DMS53 treated with DMSO at 0.1 percent for 48 hours (cell line): Measurements from ENCODE around the gene NUP214.
"Not testable (repeated sequence)": the region's sequence is repeated elsewhere in the genome, so short reads cannot be mapped to it uniquely, and the experiment has no call there.

Source experiments
- DNase-seq: peaks from one replicate; lab custom pipeline; 2025; ENCODE audit not compliant: unreplicated experiment; lab: John Stamatoyannopoulos, UW

NUP214 gene

DNA sequence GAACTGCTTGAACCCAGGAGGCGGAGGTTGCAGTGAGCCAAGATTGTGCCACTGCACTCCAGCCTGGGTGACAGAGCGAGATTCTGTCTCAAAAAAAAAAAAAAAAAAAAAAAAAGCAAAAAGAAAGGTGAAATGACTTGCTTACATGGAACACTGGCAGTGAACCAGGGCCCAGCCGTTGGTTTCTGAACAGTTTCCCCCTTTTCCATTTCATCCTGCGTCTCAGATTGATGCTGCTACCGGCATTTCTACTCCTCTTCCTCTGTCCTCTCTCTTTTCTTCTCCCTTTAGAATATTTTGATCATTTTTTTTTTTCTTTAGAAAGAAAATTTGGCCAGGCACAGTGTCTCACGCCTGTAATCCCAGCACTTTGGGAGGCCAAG lies 10.0 kb upstream of the NUP214 start:
- not testable (repeated sequence) for DNase-seq

DNA sequence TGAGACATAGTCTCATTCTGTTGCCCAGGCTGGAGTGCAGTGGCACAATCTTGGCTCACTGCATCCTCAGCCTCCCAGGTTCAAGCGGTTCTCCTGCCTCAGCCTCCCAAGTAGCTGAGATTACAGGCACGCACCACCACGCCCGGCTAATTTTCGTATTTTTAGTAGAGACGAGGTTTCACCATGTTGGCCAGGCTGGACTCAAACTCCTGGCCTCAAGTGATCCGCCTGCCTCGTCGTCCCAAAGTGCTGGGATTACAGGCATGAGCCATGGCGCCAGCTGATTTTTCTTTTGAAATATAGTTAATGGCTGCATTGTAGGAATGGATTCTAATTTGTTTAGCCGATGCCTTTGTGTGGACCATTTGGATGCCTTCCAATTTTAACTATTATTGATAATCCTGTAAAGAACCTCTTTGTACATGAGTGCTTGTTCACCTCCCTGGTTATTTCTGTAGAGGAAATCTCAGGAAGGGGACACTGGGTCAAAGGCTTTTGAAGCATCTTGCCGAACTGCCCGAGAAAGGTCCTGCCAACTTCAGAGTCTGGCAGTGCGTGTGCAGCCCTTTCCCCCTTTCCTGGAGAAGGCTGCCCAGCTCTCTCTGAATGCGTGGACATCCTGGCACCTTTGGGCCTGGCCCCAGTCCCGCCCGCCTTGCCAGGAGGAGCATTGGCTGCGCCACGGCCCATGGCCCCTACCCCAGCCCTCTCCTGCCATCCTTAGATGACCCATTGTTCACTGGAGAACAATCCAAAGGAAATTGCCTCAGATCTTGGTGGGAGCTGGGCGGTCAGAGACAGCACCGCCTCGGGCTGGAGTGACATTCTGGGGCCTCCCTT lies 8.9 kb upstream of the NUP214 start:
- no peak for DNase-seq

DNA sequence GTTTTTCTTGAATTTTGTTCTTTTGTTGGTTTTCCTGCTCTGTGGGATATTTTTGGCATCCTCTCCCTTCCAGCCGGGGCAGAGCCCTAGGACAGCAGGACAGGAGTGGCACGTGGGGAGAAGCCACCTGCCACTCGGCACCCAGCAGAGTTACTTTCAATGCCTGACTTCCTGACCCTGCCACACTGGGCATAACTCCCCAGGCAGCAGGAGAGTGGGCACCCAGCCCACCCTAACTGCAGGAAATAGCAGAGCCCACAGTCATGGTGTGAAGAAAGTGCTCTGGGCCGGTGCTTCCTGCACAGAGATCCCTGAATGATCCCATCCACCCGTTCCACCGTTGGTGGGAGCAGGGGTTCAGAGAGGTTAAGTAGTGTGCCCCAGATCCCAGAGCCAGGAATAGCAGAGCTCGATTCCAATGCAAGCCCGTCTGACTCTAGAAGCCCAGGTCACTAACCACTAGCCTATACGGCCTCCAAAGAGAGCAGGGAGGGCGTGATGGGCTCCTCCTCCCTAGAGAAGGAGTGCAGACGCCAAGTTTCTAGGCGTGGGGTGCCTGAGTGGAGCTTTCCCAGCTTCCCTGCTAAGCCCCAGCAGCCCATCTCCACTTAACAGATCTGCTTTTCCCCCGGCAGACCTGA lies 8.1 kb upstream of the NUP214 start:
- no peak for DNase-seq

DNA sequence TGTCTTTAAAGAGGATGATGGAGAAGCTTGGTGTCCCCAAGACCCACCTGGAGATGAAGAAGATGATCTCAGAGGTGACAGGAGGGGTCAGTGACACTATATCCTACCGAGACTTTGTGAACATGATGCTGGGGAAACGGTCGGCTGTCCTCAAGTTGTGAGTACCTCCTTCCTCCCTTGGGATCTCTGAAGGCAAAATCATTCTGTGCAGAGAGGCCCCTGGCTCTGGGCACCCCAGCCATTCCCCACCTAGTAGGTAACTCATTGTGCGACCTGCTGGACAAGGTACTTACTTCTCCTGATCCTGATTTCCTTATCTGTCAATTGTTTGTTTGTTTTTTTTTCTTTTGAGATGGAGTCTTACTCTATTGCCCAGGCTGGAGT lies 7.6 kb upstream of the NUP214 start:
- no peak for DNase-seq

DNA sequence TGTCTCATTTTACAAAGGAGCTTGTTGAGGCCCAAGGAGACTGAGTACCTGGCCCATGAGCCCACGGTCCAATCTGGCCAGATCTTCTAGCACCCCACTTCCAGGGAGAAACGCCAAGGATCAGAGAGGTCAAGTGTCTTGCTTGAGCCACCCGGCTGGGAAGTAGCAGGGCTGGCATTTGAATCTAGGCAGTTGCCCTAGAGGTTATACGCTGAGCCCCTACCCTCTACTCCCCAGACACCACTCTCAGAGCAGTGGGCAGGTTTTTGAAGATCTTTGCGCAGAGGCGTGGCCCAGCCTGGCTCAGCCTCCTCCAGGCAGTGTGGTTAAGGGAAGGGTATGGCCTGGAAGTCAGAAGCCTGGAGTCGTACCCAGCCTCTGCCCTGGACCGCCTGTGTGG lies 5.8 kb upstream of the NUP214 start:
- no peak for DNase-seq

DNA sequence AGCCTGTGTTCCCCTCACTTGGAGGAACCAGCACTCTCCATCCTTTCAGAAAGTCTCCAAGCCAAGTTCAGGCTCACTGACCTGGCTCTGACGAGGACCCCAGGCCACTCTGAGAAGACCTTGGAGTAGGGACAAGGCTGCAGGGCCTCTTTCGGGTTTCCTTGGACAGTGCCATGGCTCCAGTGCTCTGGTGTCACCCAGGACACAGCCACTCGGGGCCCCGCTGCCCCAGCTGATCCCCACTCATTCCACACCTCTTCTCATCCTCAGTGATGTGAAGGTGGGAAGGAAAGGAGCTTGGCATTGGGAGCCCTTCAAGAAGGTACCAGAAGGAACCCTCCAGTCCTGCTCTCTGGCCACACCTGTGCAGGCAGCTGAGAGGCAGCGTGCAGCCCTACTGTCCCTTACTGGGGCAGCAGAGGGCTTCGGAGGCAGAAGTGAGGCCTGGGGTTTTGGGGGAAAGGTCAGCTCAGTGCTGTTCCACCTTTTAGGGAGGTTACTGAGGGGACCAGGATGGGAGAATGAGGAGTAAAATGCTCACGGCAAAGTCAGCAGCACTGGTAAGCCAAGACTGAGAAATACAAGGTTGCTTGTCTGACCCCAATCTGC lies 4.7 kb upstream of the NUP214 start:
- DNase-seq: no peak

DNA sequence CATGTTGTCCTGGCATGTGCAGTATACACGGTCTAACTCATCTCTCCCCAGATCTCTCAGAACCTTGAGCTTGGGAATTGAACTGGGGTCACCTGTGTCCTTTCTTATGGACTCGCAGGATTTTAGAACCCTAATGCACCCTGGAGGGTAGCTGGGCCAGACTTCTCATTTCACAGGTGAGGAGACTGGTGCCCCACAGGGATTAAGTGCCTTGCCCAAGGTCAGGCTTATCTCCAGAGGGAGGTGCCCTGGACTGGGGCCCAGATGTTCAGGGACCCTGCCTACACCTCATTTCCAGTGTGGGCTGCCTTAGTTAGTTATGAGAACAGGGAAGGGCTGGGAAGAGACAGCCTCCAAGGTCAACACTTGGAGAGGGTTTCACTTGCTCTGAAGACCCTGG lies 4.0 kb upstream of the NUP214 start:
- no peak for DNase-seq

DNA sequence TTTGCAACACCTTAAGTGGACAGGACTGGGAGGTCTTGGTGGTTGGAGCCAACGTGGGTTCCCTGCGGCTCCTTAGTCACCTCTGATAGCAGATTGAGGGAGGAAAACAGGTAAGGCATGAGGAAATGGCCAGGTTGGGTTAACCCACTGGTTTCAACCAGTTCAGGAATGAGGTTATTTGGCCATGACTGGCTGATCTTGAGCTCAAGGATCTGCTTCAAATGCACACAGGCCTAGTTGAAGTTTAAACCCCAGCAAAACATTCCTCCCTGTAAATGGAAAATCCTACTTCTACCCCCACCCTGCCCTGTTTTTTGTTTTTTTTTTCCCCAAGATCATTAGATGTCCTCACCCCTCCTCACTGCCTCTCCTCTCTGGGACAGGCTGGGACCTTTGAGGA lies 3.2 kb upstream of the NUP214 start:
- DNase-seq: no peak

DNA sequence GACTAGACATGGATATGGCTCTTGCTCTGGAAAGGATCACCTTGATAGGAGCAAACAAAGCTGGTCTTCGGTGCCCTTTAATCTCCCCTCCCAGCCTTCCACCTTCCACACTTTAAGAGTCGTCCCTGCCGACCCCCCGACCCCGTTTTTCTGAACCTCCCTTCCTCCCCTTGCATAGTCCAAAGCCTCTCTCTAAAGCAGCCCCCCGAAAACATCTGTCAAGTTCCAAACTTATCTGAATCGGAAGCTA lies 423 bp upstream of the NUP214 start:
- DNase-seq: no peak

DNA sequence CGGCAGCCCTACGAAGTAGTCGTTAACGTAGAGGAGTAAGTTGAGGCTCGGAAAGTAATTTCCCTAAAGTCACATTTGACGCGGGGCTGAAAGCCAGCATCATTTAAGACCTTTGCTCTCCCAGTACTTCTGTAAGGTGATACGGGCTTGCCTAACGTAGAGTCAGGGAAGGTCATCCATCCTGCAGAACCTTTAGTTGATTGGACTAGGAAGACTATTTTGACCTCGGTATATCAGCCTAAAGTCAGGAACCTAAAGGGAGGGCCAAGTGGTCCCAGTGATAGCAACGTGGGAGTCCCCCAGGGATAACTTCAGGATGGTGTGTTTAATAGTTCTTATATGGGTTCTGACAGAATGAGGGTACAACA lies 657 bp downstream of the NUP214 start:
- DNase-seq: peak; percentile 30

DNA sequence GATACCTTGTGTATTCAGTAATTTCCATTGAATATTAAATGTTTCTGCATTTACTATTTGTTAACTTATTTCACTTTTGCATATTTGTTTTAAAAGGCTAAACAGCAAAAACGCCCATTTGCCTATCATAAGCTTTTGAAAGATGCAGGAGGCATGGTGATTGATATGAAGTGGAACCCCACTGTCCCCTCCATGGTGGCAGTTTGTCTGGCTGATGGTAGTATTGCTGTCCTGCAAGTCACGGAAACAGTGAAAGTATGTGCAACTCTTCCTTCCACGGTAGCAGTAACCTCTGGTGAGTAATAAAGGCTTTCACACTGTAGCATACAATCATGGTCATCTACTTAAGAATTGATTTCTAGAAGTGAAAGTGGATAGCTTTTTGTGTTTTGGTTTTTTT lies 3.8 kb downstream of the NUP214 start:
- no peak for DNase-seq

DNA sequence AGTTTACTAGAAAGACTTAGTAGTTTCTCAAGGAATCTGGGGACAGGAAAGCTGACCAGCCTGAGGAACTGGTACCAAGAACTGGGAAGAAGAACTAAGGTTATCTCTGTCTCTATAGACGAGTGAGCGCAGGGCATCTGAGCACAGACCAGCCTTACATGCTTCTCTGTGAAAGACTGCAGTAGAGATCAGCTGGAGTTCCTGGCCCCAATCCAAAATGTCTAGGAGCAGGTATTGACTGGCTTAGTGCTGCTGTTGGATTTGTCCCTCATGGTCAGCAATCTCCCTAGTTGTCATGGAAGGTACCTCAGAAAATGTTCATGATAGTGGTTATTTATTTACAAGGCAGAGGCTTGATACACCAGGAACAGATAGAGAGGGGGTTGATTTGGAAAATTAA lies 13.3 kb downstream of the NUP214 start:
- no peak for DNase-seq

DNA sequence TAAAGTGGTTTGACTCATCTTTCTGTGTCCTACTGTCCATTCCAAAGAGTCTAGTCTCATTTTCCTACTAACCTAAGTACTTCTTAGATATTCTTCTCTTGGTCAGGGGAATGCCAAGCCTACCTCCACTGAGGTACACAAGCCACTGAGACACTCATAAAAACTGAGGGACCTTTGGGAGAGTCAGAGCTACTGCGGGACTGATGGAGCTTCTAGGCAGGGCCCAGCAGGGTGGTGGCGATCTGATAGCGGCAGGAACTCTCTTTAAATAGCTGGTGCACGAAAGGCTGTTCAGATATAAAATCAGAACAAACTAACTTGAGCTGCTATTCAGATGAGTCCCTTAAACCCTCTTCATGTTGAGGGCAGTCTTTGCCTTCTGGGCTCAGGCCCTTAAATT lies 14.7 kb downstream of the NUP214 start:
- DNase-seq: no peak

DNA sequence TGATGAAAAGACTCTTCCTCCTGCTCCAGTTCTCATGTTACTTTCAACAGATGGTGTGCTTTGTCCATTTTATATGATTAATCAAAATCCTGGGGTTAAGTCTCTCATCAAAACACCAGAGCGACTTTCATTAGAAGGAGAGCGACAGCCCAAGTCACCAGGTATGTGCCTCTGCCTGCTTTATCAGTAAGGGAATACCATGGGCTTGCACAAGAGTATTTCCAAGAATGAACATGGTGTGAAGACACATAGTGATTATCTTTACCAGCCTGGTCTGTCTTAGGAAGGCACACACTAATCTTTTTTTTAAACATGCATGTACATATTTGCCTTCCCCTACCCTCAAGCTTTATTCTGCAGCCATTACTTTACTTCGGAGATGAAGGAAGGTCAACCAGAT lies 15.2 kb downstream of the NUP214 start:
- DNase-seq: no peak

DNA sequence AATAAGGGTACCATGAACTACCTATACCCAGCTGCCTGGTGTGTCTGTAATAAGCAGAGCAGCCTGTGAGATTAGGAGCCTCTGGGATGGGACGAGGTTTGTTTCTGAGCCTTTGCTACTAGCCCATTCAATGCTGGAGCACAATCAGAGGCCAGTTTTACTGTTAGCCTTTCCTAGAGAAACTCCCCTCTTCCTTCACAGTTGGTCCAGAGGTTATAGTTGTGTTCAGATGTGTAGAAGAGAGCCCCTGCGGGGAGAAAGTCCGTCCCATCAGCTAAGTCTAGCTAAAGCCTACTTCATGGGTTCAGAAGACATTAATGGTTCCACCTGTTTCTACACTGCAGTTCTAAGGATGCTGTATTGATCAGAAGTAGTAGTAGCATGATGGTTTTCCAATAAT lies 16.8 kb downstream of the NUP214 start:
- no peak for DNase-seq

DNA sequence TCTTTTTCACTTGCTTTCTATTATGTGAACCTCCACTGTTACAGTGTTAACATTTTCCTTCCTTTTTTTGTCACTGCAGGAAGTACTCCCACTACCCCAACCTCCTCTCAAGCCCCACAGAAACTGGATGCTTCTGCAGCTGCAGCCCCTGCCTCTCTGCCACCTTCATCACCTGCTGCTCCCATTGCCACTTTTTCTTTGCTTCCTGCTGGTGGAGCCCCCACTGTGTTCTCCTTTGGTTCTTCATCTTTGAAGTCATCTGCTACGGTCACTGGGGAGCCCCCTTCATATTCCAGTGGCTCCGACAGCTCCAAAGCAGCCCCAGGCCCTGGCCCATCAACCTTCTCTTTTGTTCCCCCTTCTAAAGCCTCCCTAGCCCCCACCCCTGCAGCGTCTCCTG lies 18.8 kb downstream of the NUP214 start:
- DNase-seq: no peak

DNA sequence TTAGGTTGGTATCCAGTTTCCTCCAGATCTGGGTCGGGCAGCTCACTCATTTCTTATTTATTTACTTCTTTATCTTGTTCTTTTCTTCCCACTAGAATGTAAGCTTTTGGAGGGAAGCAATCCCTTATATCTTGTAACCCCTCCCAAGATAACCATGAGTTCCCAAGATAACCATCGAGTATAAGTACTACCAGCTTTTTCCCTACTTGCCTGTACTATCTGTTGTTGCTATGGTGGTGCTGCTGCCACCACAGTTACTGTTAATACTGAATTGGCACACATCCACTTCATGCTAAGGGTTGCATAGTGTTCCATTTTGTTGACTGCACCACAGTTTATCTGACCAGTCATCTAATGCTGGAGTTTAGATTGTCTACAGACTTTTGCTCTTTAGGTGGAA lies 19.9 kb downstream of the NUP214 start:
- DNase-seq: no peak

DNA sequence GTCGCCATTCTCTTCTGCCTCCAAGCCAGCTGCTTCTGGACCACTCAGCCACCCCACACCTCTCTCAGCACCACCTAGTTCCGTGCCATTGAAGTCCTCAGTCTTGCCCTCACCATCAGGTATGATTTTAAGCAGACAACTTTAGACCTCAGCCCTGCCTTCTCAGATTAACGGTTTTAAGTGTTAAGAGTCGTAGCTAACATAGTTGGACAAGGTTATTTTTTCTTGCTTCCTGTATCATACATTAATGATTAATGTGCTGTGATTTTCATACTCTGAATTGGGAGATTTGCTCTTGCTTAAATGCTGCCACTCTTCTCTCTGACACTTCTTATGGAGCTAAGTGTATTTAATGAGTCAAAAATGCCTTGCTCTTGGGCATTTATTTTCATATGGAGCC lies 20.8 kb downstream of the NUP214 start:
- DNase-seq: no peak

DNA sequence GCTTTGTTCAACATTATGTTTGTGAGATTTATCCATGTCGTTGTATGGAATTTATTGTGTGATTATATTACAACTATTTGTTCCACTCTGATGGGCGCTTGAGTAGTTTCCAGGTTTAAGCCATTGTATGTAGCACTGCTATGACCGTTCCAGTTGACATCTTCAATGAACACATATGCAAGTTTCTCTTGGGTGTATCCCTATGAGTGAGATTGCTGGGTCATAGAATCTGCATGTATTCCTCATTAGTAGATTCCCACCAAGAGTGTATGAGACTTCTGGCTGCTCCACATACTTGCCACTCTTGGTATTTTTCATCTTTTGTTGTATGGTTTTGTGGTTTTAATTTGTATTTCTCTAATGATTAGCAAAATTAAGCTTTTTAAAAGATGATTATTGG lies 22.9 kb downstream of the NUP214 start:
- no peak for DNase-seq

DNA sequence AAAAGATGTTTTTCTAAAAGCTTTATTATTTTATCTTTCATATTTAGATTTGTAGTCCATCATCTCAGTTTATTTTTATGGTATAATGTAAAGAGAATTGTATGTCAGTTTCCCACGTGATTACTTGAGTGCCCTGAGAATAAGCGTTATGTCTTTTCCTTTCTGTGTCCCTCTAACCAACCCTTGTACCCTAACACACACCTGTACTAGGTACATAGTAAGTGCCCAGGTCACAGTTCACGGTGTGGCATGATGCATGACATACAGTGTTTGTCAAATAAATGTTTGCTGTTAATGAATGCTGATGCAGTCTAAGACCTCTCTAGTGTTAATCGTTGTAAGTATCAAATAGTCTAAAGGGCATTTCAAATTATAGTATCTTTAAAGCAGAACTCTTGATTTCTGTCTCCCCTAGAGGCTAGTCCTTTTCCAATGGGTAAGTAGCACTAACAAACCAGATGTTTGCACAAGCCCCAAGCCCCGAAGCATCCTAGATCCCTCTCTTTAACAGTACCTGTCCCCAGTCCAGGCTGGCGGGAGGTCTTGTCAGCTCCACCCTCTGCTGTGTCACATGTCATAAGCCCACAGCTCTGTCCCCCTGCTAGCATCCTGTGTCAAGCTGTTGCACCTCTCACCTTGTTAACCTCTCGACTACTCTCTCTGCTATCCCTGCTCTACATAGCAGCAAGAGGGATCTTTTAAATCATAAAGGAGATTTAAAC lies 23.7 kb downstream of the NUP214 start:
- no peak for DNase-seq

DNA sequence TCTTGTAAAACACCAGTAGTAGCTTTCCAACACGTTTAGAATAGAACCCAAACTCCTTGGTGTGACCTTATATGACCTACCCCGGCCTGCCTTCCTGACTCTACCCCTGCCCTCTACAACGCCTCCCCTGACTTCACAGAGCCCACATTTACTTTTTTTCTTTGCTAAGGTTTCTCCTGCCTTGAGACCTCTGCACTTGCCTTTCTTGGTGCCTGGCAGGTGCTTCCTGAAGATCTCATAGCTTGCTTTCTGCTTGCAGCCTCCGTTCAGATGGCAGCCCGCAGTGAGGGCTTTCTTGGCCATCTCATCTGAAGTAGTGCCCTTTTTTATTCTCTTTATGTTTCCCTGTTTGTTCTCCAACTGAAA lies 24.3 kb downstream of the NUP214 start:
- no peak for DNase-seq

DNA sequence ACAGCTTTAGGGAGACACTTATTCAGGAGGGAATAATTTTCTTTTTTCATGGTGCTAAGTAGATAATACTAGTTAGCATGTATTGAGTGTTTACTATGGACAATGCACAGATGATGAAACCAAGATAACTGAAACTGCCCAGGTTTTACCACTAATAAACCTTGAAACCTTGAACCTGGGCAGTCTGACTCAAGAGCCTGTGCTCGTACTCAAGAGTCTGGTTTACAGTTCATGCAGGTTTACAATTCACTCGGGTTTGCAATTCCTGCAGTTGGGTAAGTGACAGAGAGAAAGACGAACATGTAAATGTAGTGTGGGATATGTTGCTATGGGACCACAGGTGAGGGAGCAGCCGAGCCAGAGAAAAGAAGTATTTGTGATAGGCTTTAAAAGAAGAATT lies 28.2 kb downstream of the NUP214 start:
- DNase-seq: no peak
